Measurements from ENCODE around the gene IFNL2.
"Not testable (repeated sequence)": the region's sequence is repeated elsewhere in the genome, so short reads cannot be mapped to it uniquely, and the experiment has no call there.

IFNL2 gene

DNA sequence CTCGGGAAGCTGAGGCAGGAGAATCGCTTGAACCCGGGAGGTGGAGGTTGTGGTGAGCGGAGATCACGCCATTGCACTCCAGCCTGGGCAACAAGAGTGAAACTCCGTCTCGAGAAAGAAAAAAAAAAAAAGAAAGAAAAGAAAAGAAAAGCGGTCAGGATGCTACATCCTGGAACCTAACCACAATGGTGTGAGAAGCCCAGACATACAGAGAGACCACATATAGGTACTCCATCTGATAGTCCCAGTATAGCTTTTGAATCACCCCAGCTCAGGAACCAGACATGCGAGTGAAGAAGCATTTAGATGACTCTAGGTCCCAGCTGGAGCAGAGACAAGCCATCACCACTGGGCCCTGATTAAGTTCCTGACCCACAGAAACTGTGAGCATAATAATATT, 31.2 kb downstream of the IFNL2 start:
- no peaks in the 10 kb centered on the region for H3K36me3 Mint-ChIP-seq
- no peak overlapping the region for H3K27ac Mint-ChIP-seq
- H3K4me3 Mint-ChIP-seq, result no peak overlapping the region
- H3K27me3 Mint-ChIP-seq, result peaks cover 1% of the 10 kb centered on the region
- H3K4me1 Mint-ChIP-seq (ENCODE audit: low read depth), result peaks cover 16% of the 10 kb centered on the region
- H3K9me3 Mint-ChIP-seq (ENCODE audit: low read depth), result no peaks in the 10 kb centered on the region

DNA sequence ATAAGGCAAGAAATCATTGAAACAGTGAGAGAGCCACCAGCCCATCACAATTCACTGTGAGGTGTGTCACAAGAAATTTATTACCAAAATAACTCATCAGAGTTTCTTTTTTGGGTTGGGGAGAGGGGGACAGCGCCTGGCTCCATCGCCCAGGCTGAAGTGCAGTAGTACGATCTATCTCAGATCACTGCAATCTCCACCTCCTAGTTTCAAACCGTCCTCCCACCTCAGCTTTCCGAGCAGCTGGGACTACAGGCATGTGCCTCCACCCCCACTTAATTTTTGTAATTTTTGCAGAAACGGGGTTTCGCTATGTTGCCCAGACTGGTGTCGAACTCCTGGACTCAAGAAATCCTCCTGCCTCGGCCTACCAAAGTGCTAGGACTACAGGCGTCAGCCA, 31.6 kb downstream of the IFNL2 start:
- H3K27me3 Mint-ChIP-seq, result peaks cover 1% of the 10 kb centered on the region
- H3K27ac Mint-ChIP-seq, result no peak overlapping the region
- H3K4me3 Mint-ChIP-seq, result no peak overlapping the region
- H3K36me3 Mint-ChIP-seq, result no peaks in the 10 kb centered on the region
- no peaks in the 10 kb centered on the region for H3K9me3 Mint-ChIP-seq (ENCODE audit: low read depth)
- peaks cover 16% of the 10 kb centered on the region for H3K4me1 Mint-ChIP-seq (ENCODE audit: low read depth)

DNA sequence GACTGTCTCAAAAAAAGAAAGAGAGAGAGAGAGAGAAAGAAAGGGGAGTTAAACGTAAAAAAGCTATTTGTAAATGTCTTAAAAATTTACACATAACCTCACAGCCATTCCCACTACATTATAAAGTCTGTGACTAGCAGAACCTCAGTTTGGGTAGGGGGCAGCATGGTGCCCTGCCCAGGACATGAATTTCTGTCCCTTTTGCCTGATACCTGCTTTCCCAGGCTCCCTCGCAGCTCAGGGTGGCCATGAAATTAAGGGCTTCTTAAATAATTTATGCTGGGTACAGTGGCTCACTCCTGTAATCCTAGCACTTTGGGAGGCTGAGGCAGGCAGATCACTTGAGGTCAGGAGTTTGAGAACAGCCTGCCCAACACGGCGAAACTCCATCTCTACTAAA, 32.8 kb downstream of the IFNL2 start:
- Mint-ChIP-seq H3K27me3 (no peaks in the 10 kb centered on the region), H3K27ac (no peak overlapping the region), H3K36me3 (no peaks in the 10 kb centered on the region), H3K4me1 (ENCODE audit: low read depth) (peaks cover 16% of the 10 kb centered on the region), H3K4me3 (no peak overlapping the region), H3K9me3 (ENCODE audit: low read depth) (no peaks in the 10 kb centered on the region)

DNA sequence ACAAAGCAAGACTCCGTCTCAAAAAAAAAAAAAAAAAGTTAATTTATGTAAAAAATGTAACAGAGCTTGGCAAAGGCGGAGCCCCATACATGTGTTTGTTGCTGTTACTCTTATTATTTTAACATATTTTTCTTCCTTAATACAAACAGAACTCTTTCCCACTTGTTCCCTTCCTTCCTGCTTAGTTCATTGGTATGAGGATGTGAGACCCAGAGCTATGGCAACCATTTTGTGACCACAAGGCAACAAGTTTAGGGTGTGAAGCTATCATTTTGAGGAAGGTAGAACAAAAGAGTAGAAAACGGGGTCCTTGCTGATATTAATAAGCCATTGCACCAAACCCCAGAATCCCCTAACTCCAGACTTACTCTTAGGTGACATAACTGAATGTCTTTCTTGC, 33.4 kb downstream of the IFNL2 start:
- no peaks in the 10 kb centered on the region for H3K27me3 Mint-ChIP-seq
- H3K36me3 Mint-ChIP-seq, result no peaks in the 10 kb centered on the region
- no peaks in the 10 kb centered on the region for H3K9me3 Mint-ChIP-seq (ENCODE audit: low read depth)
- H3K4me3 Mint-ChIP-seq, result no peak overlapping the region
- H3K27ac Mint-ChIP-seq, result no peak overlapping the region
- H3K4me1 Mint-ChIP-seq (ENCODE audit: low read depth), result peaks cover 16% of the 10 kb centered on the region

DNA sequence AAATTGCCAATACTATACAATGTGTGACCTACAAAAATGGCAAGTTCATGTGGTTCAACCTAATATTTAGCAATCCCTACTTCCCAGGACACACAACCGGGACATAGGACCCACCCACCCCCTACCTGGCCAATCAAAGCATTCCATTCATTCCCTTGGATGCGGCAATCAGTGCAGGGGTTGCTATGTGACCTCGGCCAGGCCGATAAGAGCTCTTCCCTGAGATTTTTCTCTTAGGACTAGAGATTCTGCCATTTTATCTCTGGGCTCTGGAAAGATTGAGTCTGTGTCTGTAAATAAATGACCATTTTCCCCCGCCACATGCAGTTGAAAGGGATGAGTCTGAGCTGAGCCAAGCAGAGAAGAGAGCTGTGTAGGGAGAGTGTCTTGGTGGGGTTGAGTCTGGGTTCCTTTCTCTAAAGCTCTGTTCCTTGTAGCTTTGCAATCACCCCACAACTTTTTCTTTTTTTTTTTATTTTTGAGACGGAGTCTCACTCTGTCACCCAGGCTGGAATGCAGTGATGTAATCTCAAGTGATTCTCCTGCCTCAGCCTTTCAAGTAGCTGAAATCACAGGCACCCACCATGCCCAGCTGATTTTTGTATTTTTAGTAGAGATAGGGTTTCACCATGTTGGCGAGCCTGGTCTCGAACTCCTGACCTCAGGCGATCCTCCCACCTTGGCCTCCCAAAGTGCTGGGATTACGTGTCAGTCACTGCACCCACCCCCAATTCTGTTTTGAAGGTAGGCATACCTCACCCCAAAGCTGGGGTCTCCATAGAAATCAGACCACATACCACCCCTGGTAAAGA, 35.4 kb downstream of the IFNL2 start:
- Mint-ChIP-seq H3K27me3 (no peaks in the 10 kb centered on the region), H3K4me1 (ENCODE audit: low read depth) (peaks cover 2% of the 10 kb centered on the region), H3K4me3 (no peak overlapping the region), H3K27ac (no peak overlapping the region), H3K36me3 (no peaks in the 10 kb centered on the region), H3K9me3 (ENCODE audit: low read depth) (no peaks in the 10 kb centered on the region)

DNA sequence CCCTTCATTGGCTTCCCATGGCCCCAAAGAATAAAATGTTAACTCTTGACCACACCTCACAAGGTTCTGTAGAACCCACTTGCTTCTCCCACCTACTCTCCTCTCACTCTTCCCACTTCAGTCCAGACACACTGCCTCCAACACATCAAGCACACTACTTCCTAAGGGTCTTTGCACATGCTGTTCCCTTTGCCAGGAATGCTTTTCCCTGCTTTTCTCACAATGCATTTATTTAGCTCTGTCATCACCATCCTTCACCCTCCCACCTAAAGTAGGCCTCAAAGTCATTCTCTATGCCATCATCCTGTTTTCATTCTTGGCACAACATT, 36.0 kb downstream of the IFNL2 start:
- Mint-ChIP-seq H3K36me3 (no peaks in the 10 kb centered on the region), H3K4me3 (no peak overlapping the region), H3K4me1 (ENCODE audit: low read depth) (no peaks in the 10 kb centered on the region), H3K27me3 (no peaks in the 10 kb centered on the region), H3K27ac (no peak overlapping the region), H3K9me3 (ENCODE audit: low read depth) (no peaks in the 10 kb centered on the region)

DNA sequence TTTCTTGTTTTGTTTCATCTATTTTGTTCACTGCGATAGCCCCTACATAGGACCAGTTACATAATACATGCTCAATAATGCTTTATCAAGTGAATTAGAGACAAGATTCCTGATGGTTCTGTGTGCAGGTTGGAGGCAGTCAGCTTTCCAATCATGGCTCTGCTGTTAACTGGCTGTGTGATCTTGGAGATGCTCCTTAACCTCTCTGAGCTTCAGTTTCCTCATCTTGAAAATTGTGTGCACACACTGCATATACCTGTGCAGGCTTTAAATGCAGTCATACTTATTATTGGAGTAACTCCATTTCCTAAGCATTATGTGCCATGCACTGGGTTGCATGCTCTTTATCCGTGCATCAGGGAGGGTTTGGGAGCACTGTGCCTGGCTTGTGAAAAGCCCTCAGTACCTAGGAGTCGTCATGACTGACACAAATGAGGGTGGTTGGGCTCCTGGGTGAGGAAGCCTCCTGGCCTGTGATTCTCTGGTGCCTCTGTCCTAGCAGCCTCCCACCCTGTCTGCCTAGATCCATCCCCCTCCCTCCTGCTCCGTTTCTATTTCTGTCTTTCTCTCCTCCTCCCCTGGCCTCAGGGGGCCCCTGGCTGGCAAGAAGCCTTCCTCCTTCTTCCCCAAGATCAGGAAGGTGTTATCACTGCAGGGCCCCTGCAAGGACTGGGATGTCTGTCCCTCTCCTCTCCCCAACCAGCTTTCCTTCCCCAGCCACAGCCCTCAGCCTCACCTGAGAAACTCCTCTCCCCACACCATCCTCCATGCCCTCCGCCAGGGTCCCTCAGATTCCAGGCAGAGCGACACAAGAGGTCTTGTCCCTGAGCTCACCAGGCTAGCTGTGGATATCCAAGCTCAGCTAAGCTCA, 36.7 kb downstream of the IFNL2 start:
- Mint-ChIP-seq H3K27me3 (no peaks in the 10 kb centered on the region), H3K4me3 (no peak overlapping the region), H3K36me3 (no peaks in the 10 kb centered on the region), H3K27ac (no peak overlapping the region), H3K9me3 (ENCODE audit: low read depth) (no peaks in the 10 kb centered on the region), H3K4me1 (ENCODE audit: low read depth) (no peaks in the 10 kb centered on the region)

DNA sequence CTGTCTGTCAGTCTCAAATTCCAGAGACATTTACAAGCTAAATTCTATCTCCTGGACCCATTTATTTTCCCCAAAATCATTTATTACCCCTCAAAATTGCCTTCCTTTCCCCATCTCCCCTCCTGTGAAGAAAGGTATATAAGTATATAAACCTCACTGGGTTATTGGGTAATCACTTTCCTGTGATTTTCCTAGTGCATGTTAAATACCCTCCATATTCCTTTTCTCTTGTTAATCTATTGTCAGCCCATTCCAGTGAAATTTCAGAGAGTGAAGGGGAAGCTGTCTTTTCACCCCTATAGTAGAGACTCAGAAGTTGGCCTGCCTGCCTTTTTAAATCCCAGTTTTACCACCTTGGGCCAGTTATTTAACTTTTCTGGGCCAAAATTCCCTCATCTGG, 37.9 kb downstream of the IFNL2 start:
- Mint-ChIP-seq H3K27ac (no peak overlapping the region), H3K36me3 (no peaks in the 10 kb centered on the region), H3K9me3 (ENCODE audit: low read depth) (no peaks in the 10 kb centered on the region), H3K4me3 (no peak overlapping the region), H3K27me3 (no peaks in the 10 kb centered on the region), H3K4me1 (ENCODE audit: low read depth) (no peaks in the 10 kb centered on the region)

DNA sequence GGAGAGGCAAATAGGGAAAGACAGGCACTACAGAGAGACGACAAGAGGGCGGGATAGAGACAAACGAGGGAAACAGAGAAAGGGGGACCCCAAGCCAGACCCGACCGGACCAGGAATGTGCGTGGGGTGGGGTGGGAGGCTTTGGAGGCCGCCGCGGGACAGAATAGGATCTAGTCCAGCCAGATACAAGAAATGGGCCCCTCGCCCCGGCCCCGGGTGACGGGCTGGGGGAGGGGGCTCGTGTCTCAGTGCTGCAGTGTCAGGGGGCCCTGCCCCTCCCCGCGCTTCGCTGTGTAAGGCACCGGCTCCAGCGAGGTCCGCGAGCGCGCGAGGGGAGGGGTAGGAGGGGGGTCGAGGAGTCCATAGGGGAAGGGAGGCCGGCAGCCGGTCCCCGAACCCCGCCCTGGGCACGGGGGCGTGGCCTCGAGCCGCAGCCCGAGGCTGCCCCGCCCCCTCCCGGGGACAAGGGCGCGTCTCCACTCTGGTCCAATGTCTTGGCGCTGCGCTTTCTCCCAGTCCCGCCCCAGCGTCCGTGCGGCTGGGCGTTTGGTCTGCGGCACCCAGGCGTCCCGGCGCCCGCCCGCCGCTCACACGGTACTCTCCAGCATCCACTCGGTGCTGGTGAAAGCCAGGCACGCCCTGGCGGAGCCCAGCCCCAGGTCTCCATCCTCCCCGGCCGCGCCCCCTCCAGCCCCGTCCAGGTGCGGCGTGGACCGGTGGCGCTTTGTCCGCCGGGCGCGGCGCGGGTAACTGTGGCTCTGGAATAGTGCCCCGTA, 39.0 kb downstream of the IFNL2 start:
- Mint-ChIP-seq H3K27ac (no peak overlapping the region), H3K9me3 (ENCODE audit: low read depth) (no peaks in the 10 kb centered on the region), H3K27me3 (no peaks in the 10 kb centered on the region), H3K4me1 (ENCODE audit: low read depth) (peaks cover 2% of the 10 kb centered on the region), H3K4me3 (no peak overlapping the region), H3K36me3 (peaks cover 3% of the 10 kb centered on the region)

DNA sequence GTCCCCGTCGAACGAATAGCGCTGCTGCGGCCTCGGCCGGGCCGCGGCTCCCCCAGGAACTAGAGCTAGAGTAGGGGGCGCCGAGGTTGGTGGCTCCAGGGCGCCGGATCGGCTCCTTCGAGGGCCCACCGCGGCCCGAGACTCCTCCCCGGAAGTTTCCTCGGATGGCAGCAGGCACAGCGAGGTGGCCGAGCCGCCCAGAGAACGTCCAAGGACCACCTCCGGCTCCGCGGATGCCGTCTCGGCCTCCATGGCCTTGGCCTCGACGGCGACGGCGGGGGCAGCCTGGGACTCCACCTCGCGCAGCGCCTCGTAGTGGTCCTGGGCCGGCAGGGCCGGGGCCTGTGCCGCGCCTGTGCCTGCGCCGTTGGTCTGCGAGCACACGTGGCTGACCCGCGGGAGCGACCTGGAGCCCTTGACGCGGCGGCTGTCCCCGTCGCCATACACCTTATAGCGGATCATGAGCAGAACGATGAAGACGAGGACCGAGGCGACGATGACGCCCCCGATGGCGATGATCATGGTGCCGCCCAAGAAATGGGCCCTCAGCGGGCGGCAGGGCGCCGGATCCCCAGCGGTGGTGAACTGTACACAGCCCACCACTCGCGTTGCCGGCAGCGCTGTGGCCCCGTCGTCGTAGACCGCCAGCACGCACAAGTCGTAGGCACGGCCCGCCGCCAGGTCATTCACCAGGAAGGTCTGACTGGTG, 39.8 kb downstream of the IFNL2 start:
- H3K9me3 Mint-ChIP-seq (ENCODE audit: low read depth), result no peaks in the 10 kb centered on the region
- H3K27ac Mint-ChIP-seq, result no peak overlapping the region
- no peak overlapping the region for H3K4me3 Mint-ChIP-seq
- H3K4me1 Mint-ChIP-seq (ENCODE audit: low read depth), result peaks cover 4% of the 10 kb centered on the region
- no peaks in the 10 kb centered on the region for H3K27me3 Mint-ChIP-seq
- H3K36me3 Mint-ChIP-seq, result peaks cover 5% of the 10 kb centered on the region

DNA sequence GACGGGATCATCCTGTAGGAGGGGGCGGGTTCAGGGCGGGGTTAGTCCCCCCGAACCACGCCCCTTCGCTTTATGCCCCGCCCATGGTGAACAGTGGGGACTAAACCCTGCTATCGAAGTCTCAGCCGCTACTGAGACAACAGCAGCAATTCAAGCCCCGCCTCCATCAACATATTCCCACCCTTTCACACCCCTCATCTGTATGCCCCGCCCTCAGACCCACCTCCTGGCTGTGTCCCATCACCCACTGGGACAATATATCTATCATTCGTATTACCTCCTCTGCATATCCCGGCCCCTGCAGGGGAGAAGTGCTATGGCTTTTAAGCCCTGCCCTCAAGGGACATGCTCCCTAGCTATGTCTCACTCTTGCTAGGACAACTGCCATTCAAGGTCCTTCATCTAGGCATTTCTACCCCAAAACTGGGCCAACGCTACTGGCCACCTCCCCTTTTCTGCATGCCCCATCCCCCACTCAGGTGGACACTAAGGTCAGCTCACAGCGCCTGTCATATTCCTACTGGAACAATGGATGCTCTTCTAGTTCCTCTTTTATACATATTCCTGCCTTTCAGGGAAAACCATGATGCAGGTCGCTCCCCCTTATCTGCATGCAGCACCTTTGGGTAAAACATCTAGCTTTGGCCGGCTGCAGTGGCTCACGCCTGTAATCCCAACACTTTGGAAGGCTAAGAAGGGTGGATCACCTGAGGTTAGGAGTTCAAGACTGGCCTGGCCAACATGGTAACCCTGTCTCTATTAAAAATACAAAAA, 40.5 kb downstream of the IFNL2 start:
- H3K27ac Mint-ChIP-seq, result no peak overlapping the region
- no peaks in the 10 kb centered on the region for H3K9me3 Mint-ChIP-seq (ENCODE audit: low read depth)

DNA sequence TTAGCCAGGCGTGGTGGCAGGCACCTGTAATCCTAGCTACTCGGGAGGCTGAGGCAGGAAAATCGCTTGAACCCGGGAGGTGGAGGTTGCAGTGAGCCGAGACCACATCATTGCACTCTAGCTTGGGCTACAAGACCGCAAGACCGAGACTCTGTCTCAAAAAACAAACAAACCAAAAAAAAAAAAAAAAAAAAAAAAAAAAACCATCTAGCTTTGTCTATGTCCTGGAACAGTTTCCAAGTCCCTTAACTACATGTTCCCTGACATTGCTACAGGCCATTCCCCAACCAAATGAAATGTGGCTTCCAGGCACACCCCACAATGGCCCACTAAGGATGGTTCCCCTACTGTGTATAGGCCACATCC, 41.1 kb downstream of the IFNL2 start:
- not testable (repeated sequence) for H3K4me3 Mint-ChIP-seq; H3K36me3 Mint-ChIP-seq; H3K27ac Mint-ChIP-seq; H3K9me3 Mint-ChIP-seq (ENCODE audit: low read depth); H3K27me3 Mint-ChIP-seq; H3K4me1 Mint-ChIP-seq (ENCODE audit: low read depth)

More for the DNA sequence above, 40.5 kb downstream of the IFNL2 start:
- Mint-ChIP-seq H3K4me1 (ENCODE audit: low read depth) (peaks cover 4% of the 10 kb centered on the region), H3K4me3 (no peak overlapping the region), H3K27me3 (no peaks in the 10 kb centered on the region), H3K36me3 (peaks cover 5% of the 10 kb centered on the region)

DNA sequence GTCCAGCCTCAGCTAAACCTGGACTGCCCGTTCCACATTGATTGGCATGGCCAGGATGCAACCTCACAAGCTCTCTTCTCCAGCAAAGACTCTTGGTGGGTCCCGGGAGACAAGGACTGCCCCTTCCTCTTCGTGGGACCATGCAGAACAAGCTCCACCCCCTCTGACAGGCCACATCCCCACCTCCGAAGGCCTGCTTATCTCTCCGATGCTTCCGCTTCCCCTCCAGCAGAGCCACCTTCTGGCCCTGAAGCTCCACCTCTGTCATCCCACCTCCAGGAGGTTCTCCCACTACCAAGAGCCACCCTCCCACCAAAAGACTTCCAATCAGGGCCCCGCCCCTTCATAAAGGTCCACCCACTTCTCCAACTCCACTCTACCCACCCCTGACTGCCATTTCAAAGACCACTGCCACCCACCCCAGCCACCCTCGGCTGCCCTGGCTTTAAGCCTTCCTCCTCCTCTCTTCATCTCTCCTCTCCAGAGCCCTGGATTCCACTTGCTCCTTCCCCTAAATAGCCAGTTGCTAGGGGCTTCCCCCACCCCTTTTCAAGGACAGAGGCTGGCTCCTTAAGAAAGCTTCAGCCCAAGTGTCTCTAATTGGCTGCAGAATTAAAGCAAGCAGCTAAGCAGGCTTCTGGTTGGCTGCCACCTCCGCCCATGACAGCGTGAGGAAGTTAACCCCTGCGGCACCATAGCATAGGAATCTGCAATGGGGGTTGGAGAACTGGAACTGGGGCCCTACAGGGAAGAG, 42.5 kb downstream of the IFNL2 start:
- Mint-ChIP-seq H3K27me3 (no peaks in the 10 kb centered on the region), H3K4me3 (no peak overlapping the region), H3K4me1 (ENCODE audit: low read depth) (peaks cover 4% of the 10 kb centered on the region), H3K36me3 (peaks cover 5% of the 10 kb centered on the region), H3K9me3 (ENCODE audit: low read depth) (no peaks in the 10 kb centered on the region), H3K27ac (no peak overlapping the region)

Measured in activated naive CD8-positive, alpha-beta T cell (primary cell).